Right hindlimb (tissue), 1 donor: ENCODE results near the gene ITGA3.

Experiments
- DNase-seq: peaks from one replicate; pipeline ENCODE4 v3.0.0-alpha.2; 2018

The ITGA3 gene

GRCh38 chr17:50133028-50133768 is 77.3 kb downstream of the ITGA3 start:
- no peak for DNase-seq

GRCh38 chr17:50133769-50134099 is 77.8 kb downstream of the ITGA3 start:
- DNase-seq: no peak

DNA sequence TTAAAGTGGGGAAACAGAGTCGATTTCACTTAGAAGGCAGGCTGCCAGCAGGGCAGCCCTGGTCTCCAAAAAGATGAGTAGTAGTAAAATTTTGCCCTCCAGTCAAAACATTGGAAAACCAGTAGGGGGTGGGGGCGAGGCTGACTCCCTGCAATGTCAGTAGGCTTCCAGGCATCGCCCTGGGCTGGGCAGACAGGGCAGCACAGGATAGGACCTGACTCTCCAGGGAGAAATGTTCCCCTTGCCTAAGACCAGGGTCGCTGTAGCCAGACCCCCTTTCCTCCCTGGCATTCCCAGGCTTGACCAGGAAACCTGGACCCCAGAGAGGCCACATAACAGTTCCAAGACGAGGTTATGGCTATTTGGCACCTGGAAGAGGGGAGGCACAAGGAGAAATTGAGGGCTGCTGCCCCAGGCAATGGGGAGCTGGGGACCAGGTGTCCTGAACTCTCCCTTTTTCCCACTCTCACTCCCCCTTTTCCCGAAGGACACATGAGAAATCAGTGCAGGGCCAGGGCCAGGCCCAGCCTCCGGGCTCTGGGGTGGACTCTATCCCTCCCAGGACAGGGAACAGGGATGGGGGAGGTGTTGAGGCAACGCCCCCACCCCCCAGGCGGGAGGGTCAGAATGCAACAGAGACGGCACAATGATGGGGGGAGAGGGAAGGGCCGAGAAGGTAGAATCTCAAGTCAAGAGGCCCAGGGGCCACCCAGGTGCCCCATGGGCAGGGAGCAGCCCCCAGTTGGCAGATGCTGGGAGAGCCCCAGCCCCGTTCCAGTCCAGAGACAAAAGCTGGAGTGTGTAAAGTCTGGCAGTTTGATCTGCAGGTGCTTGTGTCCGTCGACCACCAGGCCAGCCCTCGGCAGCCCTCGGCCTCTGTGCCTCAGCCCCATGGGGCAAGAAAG is 78.5 kb downstream of the ITGA3 start:
- DNase-seq: no peak

DNA sequence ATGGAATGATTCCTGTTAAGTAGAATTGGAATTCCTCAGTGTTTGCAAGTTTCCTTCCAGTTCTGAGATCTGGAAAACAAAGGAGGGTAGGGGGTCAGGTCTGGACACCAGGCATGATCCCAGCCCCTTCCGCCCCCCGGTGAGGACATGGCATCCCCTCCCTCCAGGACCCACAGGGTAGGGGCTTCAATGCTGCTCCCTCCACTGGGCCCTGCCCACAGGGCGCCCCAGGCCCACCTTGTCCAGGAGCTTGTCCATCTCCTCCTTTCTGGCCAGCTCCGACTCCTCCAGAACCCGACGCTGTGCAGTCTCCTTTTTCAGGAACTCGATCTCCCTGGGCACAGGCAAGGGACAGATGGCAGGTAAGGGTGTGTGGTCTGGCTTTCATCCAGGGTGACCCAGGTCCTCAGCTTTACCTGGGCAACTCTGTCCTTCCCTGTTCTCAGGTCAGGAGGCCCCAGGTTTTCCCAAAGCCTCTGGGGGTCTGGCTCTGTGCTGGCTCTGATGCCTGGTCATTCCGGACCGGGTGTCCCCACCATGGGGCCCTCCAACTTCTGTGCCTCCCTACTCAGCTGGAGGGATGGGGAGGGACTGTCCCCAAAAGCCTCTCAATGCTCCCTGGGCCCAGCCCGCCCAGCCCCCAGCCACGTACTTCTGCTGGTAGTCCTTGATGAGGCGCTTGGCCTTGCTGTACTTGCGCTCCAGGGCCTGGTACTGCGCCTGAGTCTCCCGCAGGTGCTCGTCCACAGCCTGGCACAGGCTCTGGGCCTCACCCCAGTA is 79.6 kb downstream of the ITGA3 start:
- no peak for DNase-seq

DNA sequence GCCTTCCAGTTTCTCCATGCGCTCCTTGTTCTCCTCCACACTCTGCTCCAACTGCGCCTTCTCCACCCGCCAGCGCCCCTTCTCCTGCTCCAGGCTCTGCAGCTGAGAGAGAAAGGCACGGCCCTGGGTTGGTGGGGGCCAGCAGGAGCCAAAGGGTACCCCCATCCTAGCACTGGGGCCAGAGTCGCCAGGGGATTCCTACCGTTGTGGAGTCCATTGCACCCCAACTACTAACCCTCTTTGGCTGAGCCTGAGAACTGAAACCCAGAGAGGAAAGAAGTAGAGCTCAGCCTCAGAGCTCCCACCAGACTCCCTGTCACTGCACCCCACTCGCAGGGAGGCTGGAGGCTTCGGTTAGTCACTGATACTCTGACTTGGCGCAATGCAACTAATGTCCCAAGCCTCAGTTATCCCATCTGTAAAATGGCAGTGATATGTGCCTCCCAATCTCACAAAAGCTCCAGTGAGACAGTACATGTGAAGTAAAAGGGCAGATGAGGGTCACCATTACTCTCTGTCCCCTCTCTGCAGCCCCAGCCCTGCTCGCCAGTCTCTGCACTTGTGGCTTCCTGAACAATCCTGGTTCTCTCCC is 80.3 kb downstream of the ITGA3 start:
- DNase-seq: no peak

GRCh38 chr17:50137042-50137441 is 81.1 kb downstream of the ITGA3 start:
- DNase-seq: no peak

DNA sequence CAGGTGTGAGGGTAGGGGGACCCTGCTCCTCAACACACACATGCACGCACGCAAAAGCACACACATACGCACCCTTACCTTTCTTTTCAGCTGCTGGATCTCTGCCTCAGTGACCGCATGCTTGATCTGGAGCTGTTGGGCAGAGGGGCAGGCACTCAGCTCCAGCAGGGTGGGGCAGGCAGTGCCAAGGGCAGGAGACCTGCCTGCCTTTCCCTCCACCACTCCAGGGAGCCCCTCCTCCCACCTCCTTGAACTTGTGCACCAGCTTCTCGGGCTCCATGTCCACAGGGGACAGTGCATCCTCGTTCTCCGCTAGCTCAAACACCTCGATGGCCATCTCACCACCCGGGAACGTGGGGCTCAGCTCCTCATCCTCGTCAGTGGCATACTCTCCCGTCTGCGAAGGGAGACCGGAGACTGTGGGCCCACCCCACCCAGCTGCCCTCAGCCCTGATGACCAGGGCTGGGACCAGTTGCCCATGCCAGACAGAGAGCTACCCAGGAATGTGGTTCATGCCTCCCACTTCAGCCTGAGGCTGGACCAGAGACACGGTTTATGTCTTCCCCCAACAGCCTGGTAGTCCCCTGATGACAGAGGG is 83.4 kb downstream of the ITGA3 start:
- no peak for DNase-seq
